RWPE1 (cell line): ENCODE data around the gene SLC35E3.

Source experiments
- CTCF ChIA-PET: fragments of 350-600 bp; sonication (Branson Sonifier 250); formaldehyde crosslinking; extraction: SDS; loops from one replicate; lab custom pipeline; 2021; lab: Yijun Ruan, JAX
- POLR2A ChIA-PET: fragments of 400-600 bp; formaldehyde crosslinking; extraction: SDS; loops from one replicate; lab custom pipeline; 2020; ENCODE audit warnings: antibody characterized with exemption; ENCODE audit not compliant: low non-redundant PET; lab: Yijun Ruan, JAX
- DNase-seq: peaks from one replicate; pipeline ENCODE4 v3.0.0; 2012; ENCODE audit warnings: low spot score
- H3K27ac ChIP-seq: fragments of 450-650 bp; 2 replicates; pipeline ENCODE4 v1.5.1; 2017
- TF ChIP-seq, protein P1 (sequence below): fragments of 450-650 bp; conservative IDR thresholded peaks from 2 replicates; pipeline ENCODE4 v1.5.1; 2017; ENCODE audit warnings: low read depth, mild to moderate bottlenecking

The SLC35E3 gene

DNA sequence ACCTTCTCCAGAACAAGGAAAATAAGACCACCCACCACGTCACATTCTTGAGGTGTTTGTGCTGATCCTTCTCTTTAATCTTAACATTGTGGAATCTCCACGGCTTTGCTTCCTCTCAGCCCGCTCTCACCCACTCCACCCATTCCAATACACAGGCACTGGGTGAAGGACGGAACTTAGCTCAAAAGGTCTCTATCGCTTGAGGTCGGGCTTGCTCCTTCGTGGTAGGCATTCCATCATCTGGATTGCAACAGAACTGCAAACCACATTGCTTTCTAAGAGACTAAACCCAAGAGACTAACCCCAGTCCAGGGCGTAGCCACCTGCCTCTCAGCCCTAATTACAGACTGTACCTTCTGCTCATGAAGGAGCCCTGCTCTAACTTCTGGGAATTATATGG, 38.0 kb downstream of the SLC35E3 start:
- TF ChIP-seq, protein P1, sequence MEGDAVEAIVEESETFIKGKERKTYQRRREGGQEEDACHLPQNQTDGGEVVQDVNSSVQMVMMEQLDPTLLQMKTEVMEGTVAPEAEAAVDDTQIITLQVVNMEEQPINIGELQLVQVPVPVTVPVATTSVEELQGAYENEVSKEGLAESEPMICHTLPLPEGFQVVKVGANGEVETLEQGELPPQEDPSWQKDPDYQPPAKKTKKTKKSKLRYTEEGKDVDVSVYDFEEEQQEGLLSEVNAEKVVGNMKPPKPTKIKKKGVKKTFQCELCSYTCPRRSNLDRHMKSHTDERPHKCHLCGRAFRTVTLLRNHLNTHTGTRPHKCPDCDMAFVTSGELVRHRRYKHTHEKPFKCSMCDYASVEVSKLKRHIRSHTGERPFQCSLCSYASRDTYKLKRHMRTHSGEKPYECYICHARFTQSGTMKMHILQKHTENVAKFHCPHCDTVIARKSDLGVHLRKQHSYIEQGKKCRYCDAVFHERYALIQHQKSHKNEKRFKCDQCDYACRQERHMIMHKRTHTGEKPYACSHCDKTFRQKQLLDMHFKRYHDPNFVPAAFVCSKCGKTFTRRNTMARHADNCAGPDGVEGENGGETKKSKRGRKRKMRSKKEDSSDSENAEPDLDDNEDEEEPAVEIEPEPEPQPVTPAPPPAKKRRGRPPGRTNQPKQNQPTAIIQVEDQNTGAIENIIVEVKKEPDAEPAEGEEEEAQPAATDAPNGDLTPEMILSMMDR: no peak
- CTCF ChIA-PET: no interaction called here
- DNase-seq: no peak
- H3K27ac ChIP-seq: no peak overlapping the region
- POLR2A ChIA-PET: no interaction called here

DNA sequence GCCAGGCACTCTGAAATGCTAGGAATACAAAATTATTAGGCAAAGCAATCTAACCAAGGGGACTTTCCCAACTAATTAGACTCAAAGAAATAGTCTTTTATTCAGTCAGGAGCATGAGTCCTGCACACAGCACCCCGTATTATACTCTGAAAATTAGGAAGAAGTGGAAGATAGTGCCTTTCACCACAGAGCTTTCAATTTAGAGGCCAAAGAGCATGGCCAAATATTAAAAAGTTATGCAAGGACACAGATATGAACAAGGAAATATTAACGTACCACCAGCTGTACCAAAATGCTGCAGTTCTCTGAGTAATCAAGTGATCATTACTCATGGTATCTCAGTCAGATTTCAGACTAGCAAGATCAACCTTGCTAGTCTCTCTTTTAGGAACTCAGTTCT, 39.4 kb downstream of the SLC35E3 start:
- H3K27ac ChIP-seq: peak overlapping the region; percentile 40; the same call in 1 of the 2 replicates
- DNase-seq: peak; percentile 34
- ChIA-PET POLR2A (no interaction called here), CTCF (interaction anchor here (0.7 kb wide), 1 partner anchor 376 kb away, joined by 3 read pairs; no protein-coding TSS in a partner anchor)
- TF ChIP-seq, protein P1: no peak

DNA sequence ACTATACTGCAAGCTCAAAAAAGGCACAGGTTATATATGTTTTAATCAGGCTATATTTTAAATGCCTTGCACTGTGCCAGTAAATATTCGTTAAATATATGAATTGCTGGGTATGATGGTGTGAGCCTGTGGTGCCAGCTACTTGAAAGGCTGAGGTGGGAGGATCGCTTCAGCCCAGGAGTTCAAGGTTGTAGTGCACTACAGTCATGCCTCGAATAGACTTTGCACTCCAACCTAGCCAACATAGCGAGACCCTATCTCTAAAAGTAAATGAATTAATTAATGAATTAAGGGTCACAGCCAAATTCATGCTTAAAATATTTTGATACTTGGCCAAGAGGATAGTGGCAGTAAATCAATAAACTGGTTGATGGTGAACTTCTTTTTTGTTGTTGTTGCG, 39.8 kb downstream of the SLC35E3 start:
- DNase-seq: no peak
- CTCF ChIA-PET: interaction anchor here (0.6 to 0.7 kb wide), 2 partner anchors 272 to 376 kb away, joined by 3 to 7 read pairs; no protein-coding TSS in a partner anchor
- POLR2A ChIA-PET: no interaction called here
- H3K27ac ChIP-seq: peak overlapping the region; percentile 62; the same call in 1 of the 2 replicates
- TF ChIP-seq, protein P1: no peak

DNA sequence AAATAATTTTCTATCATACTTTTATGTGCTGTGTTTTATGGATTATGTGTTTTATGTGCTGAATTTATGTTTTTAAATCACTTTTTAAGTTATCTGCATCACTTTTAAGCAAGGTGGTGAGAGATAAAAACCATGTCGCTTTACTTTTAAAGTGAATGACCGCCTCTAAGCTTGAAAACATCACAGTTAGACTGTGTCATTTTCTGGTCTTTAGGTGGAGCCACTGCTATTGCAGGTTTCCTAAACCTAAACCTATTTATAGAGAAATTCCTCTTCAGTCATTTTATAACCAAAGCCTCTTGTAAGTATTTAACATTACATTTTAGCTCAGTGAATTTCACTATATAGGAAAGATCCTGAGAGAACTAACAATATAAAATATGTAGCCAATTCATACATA, 41.0 kb downstream of the SLC35E3 start:
- H3K27ac ChIP-seq: peak overlapping the region; percentile 62
- TF ChIP-seq, protein P1: no peak
- POLR2A ChIA-PET: interaction anchor here (0.7 to 0.8 kb wide), 2 partner anchors 21 to 27 kb away, joined by 4 to 5 read pairs; partner anchors contain the start of gene MDM2
- CTCF ChIA-PET: interaction anchor here (0.6 to 0.7 kb wide), 2 partner anchors 43 to 1267 kb away, joined by 3 read pairs; no protein-coding TSS in a partner anchor
- DNase-seq: no peak

DNA sequence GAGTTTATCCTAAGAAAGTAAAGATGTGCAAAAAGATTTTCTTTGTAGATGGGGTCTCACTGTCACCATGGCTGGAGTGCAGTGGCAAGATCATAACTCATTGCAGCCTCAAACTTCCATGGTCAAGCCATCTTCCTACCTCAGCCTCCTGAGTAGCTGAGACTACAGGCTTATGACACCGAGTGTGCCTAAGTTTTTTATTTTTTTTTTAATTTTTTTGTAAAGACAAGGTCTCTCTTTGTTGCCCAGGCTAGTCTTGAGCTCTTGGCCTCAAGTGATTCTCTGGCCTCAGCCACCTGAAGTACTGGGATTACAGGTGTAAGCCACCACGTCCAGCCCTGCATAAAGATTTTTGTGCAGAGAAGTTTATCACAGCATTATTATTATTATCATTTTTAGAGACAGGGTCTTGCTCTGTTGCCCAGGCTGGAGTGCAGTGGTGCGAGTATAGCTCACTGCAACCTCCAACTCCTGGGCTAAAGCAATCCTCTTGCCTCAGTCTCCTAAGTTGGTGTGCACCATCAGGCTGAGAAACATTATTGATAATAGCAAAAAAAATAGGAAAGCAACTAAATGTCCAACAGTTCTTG, 42.7 kb downstream of the SLC35E3 start:
- H3K27ac ChIP-seq: no peak overlapping the region
- TF ChIP-seq, protein P1: no peak
- ChIA-PET POLR2A (no interaction called here), CTCF (interaction anchor here (0.7 kb wide), 1 partner anchor 19 kb away, joined by 4 read pairs; the partner anchor contains the start of gene MDM2)
- DNase-seq: no peak

DNA sequence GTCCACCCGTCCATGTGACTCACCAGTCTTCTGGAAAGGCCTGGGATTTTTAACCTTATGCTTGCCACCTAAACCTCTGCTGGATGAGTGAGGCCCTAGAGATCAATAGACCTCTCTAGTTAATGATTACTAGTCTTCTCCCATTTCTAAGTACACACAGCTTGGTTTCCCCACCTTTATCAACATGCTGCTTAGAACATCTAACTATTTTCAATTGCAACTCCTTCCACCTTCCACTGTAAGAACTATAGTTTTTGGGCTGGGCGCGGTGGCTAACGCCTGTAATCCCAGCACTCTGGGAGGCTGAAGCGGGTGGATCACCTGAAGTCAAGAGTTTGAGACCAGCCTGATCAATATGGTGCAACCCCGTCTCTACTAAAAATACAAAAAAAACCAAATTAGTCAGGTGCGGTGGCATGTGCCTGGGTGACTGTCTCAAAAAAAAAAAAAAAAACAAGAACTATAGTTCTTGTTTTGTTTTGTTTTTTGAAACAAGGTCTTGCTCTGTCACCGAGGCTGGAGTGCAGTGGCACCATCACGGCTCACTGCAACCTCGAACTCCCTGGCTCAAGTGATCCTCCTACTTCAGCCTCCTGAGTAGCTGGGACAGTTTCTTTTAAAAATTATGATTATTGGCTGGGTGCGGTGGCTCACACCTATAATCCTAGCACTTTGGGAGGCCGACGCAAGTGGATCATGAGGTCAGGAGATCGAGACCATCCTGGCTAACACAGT, 43.3 kb downstream of the SLC35E3 start:
- ChIA-PET POLR2A (no interaction called here), CTCF (no interaction called here)
- no peak for DNase-seq
- TF ChIP-seq, protein P1: no peak
- H3K27ac ChIP-seq: no peak overlapping the region
